SK-N-SH (cell line): ENCODE measurements around the gene GDPD2. TPM values are rescaled to one million over a fixed set of nuclear protein-coding genes. Genes with fewer than 3 reads are reported as not detected.
"Not testable (repeated sequence)": the region's sequence is repeated elsewhere in the genome, so short reads cannot be mapped to it uniquely, and the experiment has no call there.

Experiments
- CTCF ChIA-PET: fragments of 300-600, 350-600 bp; formaldehyde crosslinking; extraction: SDS; loops from one replicate; lab custom pipeline; 2021; lab: Yijun Ruan, JAX
- POLR2A ChIA-PET: fragments of 350-600 bp; sonication (Branson Sonifier 250); formaldehyde crosslinking; extraction: SDS; loops from one replicate; lab custom pipeline; 2020; ENCODE audit warnings: antibody characterized with exemption, inconsistent platforms; lab: Yijun Ruan, JAX
- DNase-seq: peaks from one replicate; pipeline ENCODE4 v3.0.0; 2012
- H2AFZ ChIP-seq: fragments of 200-600 bp; sonication (generic); 2 replicates; pipeline ENCODE4 v1.8.1; 2016; ENCODE audit warnings: antibody characterized with exemption, mild to moderate bottlenecking, low read depth
- H3F3A ChIP-seq: fragments of 200-600 bp; sonication (generic); replicated peaks from 2 replicates; pipeline ENCODE3; 2016; ENCODE audit warnings: antibody characterized with exemption, mild to moderate bottlenecking; ENCODE audit not compliant: insufficient read depth
- H3K27ac ChIP-seq, 2 experiments: fragments of 200-500 bp in 1 of 2; fragments of 200-600 bp in 1 of 2; sonication (Bioruptor generic) in 1 of 2; sonication (generic), shearing (Covaris generic) in 1 of 2; 2 replicates each; pipeline versions ENCODE4 v1.5.1 to v1.6.1; 2014 to 2016; ENCODE audit warnings: low read depth in 2 of 2, inconsistent platforms in 1 of 2, low read length in 1 of 2, mild to moderate bottlenecking in 1 of 2, mixed read lengths in 1 of 2
- H3K27me3 ChIP-seq: fragments of 200-600 bp; sonication (generic), shearing (Covaris generic); 2 replicates; pipeline ENCODE4 v1.6.1; 2016; ENCODE audit warnings: mixed run types; ENCODE audit not compliant: insufficient read depth
- H3K36me3 ChIP-seq, 2 experiments: fragments of 200-500 bp in 1 of 2; fragments of 200-600 bp in 1 of 2; sonication (Bioruptor generic) in 1 of 2; sonication (generic) in 1 of 2; replicated peaks in 1 of 2; 2 replicates each; pipeline versions ENCODE3 to v1.5.1; 2014 to 2016; ENCODE audit warnings: low read length in 1 of 2, mild to moderate bottlenecking in 1 of 2; ENCODE audit not compliant: insufficient read depth in 2 of 2, control insufficient read depth in 1 of 2
- H3K4me1 ChIP-seq, 2 experiments: fragments of 200-500 bp in 1 of 2; fragments of 200-600 bp in 1 of 2; sonication (Bioruptor generic) in 1 of 2; sonication (generic), shearing (Covaris generic) in 1 of 2; 2 replicates each; pipeline versions ENCODE4 v1.5.1 to v1.6.1; 2014 to 2016; ENCODE audit warnings: low read depth in 1 of 2, low read length in 1 of 2, mixed run types in 1 of 2; ENCODE audit not compliant: insufficient read depth in 2 of 2, control insufficient read depth in 1 of 2
- H3K4me2 ChIP-seq: fragments of 200-600 bp; sonication (generic), shearing (Covaris generic); 2 replicates; pipeline ENCODE4 v1.6.1; 2017; ENCODE audit warnings: mixed run types
- H3K4me3 ChIP-seq, 2 experiments: fragments of 200-500 bp in 1 of 2; fragments of 200-600 bp in 1 of 2; sonication (Bioruptor generic) in 1 of 2; sonication (generic), shearing (Covaris generic) in 1 of 2; 2 replicates each; pipeline versions ENCODE4 v1.5.1 to v1.8.1; 2014 to 2016; ENCODE audit warnings: low read depth in 2 of 2, inconsistent platforms in 1 of 2, low read length in 1 of 2, mild to moderate bottlenecking in 1 of 2, mixed read lengths in 1 of 2, moderate library complexity in 1 of 2
- H3K79me2 ChIP-seq: fragments of 200-600 bp; sonication (generic); 2 replicates; pipeline ENCODE4 v1.8.1; 2017; ENCODE audit warnings: mild to moderate bottlenecking; ENCODE audit not compliant: insufficient read depth
- H3K9ac ChIP-seq: fragments of 200-600 bp; sonication (generic); 2 replicates; pipeline ENCODE4 v1.6.1; 2017; ENCODE audit warnings: mixed run types
- H3K9me2 ChIP-seq: fragments of 200-600 bp; sonication (generic); 2 replicates; pipeline ENCODE4 v1.6.1; 2017; ENCODE audit warnings: mixed run types
- H3K9me3 ChIP-seq: fragments of 200-600 bp; sonication (generic); 2 replicates; pipeline ENCODE4 v1.6.1; 2017; ENCODE audit warnings: mixed run types, mild to moderate bottlenecking, moderate library complexity
- H4K20me1 ChIP-seq: fragments of 200-600 bp; sonication (generic); 2 replicates; pipeline ENCODE4 v1.6.1; 2017; ENCODE audit warnings: mild to moderate bottlenecking, mixed run types; ENCODE audit not compliant: insufficient read depth
- CHD2 ChIP-seq: fragments of 150-350 bp; IDR thresholded peaks from 2 replicates; pipeline ENCODE4 v1.6.1; 2018; ENCODE audit warnings: low read length; ENCODE audit not compliant: partially characterized antibody
- EZH2phosphoT487 ChIP-seq: fragments of 200-600 bp; sonication (generic); IDR thresholded peaks from 2 replicates; pipeline ENCODE4 v1.6.1; 2017; ENCODE audit warnings: low read depth, mixed run types, mild to moderate bottlenecking, antibody characterized with exemption, moderate library complexity, borderline replicate concordance
- FOXJ3 ChIP-seq: sonication (generic); formaldehyde crosslinking; IDR thresholded peaks from 2 replicates; pipeline ENCODE4 v1.5.1; 2020; ENCODE audit warnings: mild to moderate bottlenecking, missing genetic modification reagents
- GATA2 ChIP-seq: sonication (generic); formaldehyde crosslinking; IDR thresholded peaks from 2 replicates; pipeline ENCODE4 v1.5.0; 2020; ENCODE audit warnings: mild to moderate bottlenecking, missing genetic modification reagents
- JUND ChIP-seq: IDR thresholded peaks from 2 replicates; pipeline ENCODE4 v1.4.0; 2012
- PBX3 ChIP-seq: IDR thresholded peaks from 2 replicates; pipeline ENCODE4; 2012
- POLR2AphosphoS5 ChIP-seq: IDR thresholded peaks from 2 replicates; pipeline ENCODE4 v1.6.1; 2012; ENCODE audit warnings: low read depth, low read length
- RCOR1 ChIP-seq: fragments of 150-350 bp; IDR thresholded peaks from 2 replicates; pipeline ENCODE4 v1.6.1; 2017; ENCODE audit warnings: antibody characterized with exemption, low read length
- RFX5 ChIP-seq: IDR thresholded peaks from 2 replicates; pipeline ENCODE4 v1.6.1; 2012; ENCODE audit warnings: mild to moderate bottlenecking, improper control_type of control experiment, low read length
- SIN3A ChIP-seq: IDR thresholded peaks from 2 replicates; pipeline ENCODE4 v1.6.1; 2012; ENCODE audit warnings: low read depth, mild to moderate bottlenecking, low read length, moderate library complexity, borderline replicate concordance
- SMC3 ChIP-seq: IDR thresholded peaks from 2 replicates; pipeline ENCODE4 v1.6.1; 2012; ENCODE audit warnings: low read depth, low read length, improper control_type of control experiment
- USF2 ChIP-seq: fragments of 150-350 bp; IDR thresholded peaks from 2 replicates; pipeline ENCODE4 v1.6.1; 2017; ENCODE audit warnings: antibody characterized with exemption, low read length, low read depth, borderline replicate concordance
- WGBS: methylation state at CpG from one replicate; pipeline ENCODE4 v1.1.6; 2017; ENCODE audit warnings: low lambda C conversion rate; 5-methylcytosine and 5-hydroxymethylcytosine counted together
- polyA plus RNA-seq, 3 experiments: library from polyadenylated mRNA; depleted of rRNA; stranded (reverse); fragments of >200 nt; gene quantifications; 2 replicates each; pipeline ENCODE4 v1.2.3, GENCODE V29; 2012

GDPD2 gene
- polyA plus RNA-seq, 1 of the 3 experiments (the other 2 are of a cell fraction), result 0.08 TPM

- Histone ChIP-seq H3K27ac (no peak overlapping the region), H3K36me3 (peaks cover 11 to 30% of the 10 kb centered on the region in 2 experiments), H3F3A (no peaks in the 10 kb centered on the region), H4K20me1 (no peaks in the 10 kb centered on the region), H3K4me2 (no peak overlapping the region), H3K9ac (no peak overlapping the region), H3K27me3 (no peaks in the 10 kb centered on the region), H3K9me2 (no peaks in the 10 kb centered on the region), H3K4me1 (no peaks in the 10 kb centered on the region), H3K79me2 (no peaks in the 10 kb centered on the region), H2AFZ (no peak overlapping the region), H3K9me3 (no peaks in the 10 kb centered on the region), H3K4me3 (no peak overlapping the region)
- no peak for DNase-seq
- TF ChIP-seq POLR2AphosphoS5, result no peak
- TF ChIP-seq PBX3, result no peak
- CTCF ChIA-PET, result no interaction called here
- POLR2A ChIA-PET, result no interaction called here
- WGBS, result 70% methylated on average over 4 of the region's 4 CpGs
Observed at GRCh38 chrX:70398899-70399298, 24.2 kb upstream of the GDPD2 start.

- 80% methylated on average over 1 of the region's 3 CpGs for WGBS
- not testable (repeated sequence) for H4K20me1 ChIP-seq, H3K9me3 ChIP-seq, H3K27me3 ChIP-seq, H3K4me2 ChIP-seq, H3K4me1 ChIP-seq, DNase-seq, H3F3A ChIP-seq, H3K9ac ChIP-seq, H3K79me2 ChIP-seq, H3K27ac ChIP-seq, H3K9me2 ChIP-seq, H3K4me3 ChIP-seq, H2AFZ ChIP-seq
- H3K36me3 ChIP-seq, result peaks cover 19 to 24% of the 10 kb centered on the region in 2 experiments
- POLR2A ChIA-PET, result interaction anchor here (0.6 kb wide), 1 partner anchor 101 kb away, joined by 3 read pairs; no protein-coding TSS in a partner anchor
- CTCF ChIA-PET, result interaction anchor here (0.6 kb wide), 1 partner anchor 12 kb away, joined by 3 read pairs; no protein-coding TSS in a partner anchor
Observed at GRCh38 chrX:70400181-70400580, 22.9 kb upstream of the GDPD2 start.

- H3K4me3 ChIP-seq, result no peak overlapping the region
- no peaks in the 10 kb centered on the region for H3K9me3 ChIP-seq
- no peak overlapping the region for H3K27ac ChIP-seq
- no peak overlapping the region for H3K4me2 ChIP-seq
- H3K9ac ChIP-seq, result no peak overlapping the region
- no peaks in the 10 kb centered on the region for H3F3A ChIP-seq
- H3K9me2 ChIP-seq, result no peaks in the 10 kb centered on the region
- H3K27me3 ChIP-seq, result no peaks in the 10 kb centered on the region
- no peaks in the 10 kb centered on the region for H4K20me1 ChIP-seq
- TF ChIP-seq USF2 (no peak), SMC3 (no peak), EZH2phosphoT487 (no peak), FOXJ3 (no peak), RFX5 (no peak), JUND (no peak), GATA2 (no peak), SIN3A (no peak), RCOR1 (no peak), CHD2 (no peak)
- H3K4me1 ChIP-seq, result no peaks in the 10 kb centered on the region
- CTCF ChIA-PET, result no interaction called here
- peaks cover 18 to 28% of the 10 kb centered on the region in 2 experiments for H3K36me3 ChIP-seq
- H3K79me2 ChIP-seq, result no peaks in the 10 kb centered on the region
- POLR2A ChIA-PET, result no interaction called here
- 53% methylated on average over 2 of the region's 2 CpGs for WGBS
- H2AFZ ChIP-seq, result no peak overlapping the region
- DNase-seq, result no peak
Observed at GRCh38 chrX:70402721-70403120, 20.4 kb upstream of the GDPD2 start.
